ENCODE results near the gene ANKRD27.

DNA sequence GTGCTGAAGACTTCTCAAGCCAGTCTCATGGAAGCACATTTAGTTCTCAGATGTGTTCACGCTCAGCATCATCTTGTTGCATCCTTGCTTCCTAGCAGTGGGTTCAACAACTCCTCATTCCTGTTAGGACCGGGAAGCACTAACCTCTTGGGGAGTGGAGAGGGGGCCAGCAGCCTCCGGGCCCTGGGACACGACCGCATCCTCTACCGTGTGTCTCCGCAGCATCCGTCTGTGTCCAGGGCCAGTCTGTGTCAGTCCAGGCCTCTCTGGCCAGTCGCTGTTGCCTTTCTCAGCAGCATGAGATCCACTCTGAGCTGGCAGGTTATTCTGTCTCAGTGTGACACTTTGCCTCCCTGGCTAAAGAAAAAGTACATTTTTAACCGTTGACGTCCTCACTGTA is 77.0 kb downstream of the ANKRD27 start:
- TF ChIP-seq, protein P1, sequence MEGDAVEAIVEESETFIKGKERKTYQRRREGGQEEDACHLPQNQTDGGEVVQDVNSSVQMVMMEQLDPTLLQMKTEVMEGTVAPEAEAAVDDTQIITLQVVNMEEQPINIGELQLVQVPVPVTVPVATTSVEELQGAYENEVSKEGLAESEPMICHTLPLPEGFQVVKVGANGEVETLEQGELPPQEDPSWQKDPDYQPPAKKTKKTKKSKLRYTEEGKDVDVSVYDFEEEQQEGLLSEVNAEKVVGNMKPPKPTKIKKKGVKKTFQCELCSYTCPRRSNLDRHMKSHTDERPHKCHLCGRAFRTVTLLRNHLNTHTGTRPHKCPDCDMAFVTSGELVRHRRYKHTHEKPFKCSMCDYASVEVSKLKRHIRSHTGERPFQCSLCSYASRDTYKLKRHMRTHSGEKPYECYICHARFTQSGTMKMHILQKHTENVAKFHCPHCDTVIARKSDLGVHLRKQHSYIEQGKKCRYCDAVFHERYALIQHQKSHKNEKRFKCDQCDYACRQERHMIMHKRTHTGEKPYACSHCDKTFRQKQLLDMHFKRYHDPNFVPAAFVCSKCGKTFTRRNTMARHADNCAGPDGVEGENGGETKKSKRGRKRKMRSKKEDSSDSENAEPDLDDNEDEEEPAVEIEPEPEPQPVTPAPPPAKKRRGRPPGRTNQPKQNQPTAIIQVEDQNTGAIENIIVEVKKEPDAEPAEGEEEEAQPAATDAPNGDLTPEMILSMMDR (IDR thresholded peaks at IDR 0.05): no peak
- TF ChIP-seq POLR2A (IDR thresholded peaks at IDR 0.05): no peak

Data from suprapubic skin (tissue), 3 donors.